ENCODE results near the gene LNP1.
A peak's percentile ranks its signal among the peaks of the same experiment; 100 is the strongest.
"Not testable (repeated sequence)": the region's sequence is repeated elsewhere in the genome, so short reads cannot be mapped to it uniquely, and the experiment has no call there.

The LNP1 gene

GRCh38 chr3:100437721-100438622 lies 36.6 kb downstream of the LNP1 start:
- DNase-seq = no peak

DNA sequence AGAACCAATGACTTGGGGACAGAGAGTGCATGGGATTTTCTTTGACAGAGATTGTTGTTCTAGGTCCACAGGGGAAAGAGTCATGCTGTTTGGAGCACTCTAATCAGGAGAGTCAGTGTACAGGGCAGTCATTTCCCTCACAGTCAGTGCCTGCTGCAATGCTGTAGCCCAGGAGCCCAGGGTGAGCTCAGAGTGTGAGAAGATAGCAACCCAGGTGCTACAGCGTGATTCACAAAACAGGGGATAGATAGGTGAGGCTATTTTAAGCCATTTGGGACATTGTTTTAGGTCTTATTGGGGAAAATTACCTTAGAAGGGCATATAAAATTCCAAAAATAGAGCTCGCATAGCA lies 37.3 kb downstream of the LNP1 start:
- DNase-seq = no peak

DNA sequence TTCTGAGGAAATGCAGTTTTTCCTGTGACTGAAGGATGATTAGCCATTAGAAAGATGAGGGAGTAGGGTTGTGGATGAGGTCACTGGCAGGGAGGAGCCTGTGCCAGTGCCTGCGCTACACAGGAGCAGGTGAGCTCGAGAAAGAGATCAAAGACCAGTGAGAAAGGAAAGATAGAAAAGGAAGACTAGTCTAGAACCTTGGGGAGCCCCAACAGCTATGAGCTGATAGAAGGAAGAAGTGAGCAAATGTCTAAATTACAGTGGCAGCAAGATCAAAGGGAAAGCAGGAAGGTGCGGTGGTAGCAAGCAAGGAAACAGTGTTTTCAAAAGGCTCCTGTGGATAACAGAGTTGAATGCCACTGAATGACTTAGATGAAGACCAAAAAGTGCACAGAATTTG lies 39.6 kb downstream of the LNP1 start:
- DNase-seq = no peak

DNA sequence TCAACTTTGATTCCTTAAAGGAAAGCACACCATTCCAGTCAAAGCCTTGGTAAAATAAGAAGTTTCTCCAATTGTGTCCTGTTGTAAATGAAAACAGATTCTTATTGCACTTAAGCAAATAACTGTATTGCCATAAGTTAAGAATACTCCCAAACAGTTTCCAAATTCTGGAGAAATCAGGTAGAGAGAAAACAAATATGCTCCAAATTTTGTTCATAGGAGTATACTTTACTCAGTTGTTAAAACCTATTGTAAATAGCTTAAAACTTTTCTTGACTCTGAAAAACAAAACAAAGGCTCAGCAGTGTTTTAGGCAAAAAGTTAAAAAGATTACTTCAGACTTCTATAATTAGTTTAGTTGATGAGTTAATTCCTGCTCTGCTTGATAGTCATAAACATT lies 42.4 kb downstream of the LNP1 start:
- DNase-seq = no peak

DNA sequence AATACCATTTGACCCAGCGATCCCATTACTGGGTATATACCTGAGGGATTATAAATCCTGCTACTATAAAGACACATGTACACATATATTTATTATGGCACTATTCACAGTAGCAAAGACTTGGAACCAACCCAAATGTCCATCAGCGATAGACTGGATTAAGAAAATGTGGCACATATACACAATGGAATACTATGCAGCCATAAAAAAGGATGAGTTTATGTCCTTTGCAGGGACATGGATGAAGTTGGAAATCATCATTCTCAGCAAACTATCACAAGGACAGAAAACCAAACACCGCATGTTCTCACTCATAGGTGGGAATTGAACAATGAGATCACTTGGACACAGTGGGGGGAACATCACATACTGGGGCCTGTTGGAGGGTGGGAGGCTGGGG lies 45.7 kb downstream of the LNP1 start:
- DNase-seq = not testable (repeated sequence)

DNA sequence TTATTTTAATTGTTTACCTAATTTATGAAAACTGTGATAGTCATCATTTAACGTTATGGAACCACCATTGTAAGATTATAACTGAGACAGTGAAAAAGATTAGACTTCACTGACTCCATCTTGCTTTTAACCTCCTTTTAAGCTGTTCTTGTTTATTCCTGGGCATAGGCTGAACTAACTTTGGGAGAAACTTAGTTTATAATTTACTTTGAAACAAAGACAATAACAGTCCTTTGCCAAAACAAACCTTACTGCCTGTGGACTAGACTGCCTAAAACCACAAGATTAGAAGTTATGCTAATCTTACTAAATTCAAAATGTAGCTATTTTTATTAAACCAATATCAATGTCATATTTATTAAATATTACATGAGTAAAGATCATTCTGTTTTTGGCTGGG lies 46.7 kb downstream of the LNP1 start:
- no peak for DNase-seq

GRCh38 chr3:100449214-100449613 lies 47.9 kb downstream of the LNP1 start:
- DNase-seq = no peak

- DNase-seq = no peak
Measured at GRCh38 chr3:100454677-100455076, 53.3 kb downstream of the LNP1 start.

DNA sequence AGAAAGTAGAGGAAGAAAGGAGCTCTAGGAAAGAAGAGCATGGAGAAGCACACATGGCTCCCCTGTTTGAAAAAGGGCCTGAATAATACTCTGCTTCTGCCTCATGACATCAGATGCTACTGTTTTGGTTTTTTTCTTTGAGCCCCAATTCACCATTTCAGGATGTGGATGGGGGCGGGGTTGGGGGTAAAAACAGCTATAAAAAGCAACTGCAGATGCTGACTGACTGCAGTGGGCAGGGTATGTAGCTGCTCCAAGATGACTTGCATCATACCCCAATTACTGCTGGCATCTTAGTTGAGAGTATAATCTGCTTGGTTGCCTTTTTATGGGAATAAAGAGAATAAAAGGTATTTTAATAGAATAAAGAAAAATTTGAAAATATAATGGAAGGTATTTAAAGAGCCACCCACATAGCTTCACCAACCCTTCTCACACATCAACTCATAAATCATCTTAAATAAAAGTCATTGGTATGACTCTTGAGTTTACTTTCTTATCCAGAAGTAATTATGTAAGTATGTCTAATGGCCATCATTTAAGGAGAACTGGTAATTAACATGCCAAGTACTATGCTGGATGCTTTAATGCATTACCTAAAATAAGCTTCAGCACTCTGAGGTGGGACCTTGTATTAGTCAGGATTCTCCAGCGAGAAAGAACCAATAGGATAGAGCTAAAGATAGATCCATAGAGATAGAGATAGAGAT lies 54.7 kb downstream of the LNP1 start:
- no peak for DNase-seq

DNA sequence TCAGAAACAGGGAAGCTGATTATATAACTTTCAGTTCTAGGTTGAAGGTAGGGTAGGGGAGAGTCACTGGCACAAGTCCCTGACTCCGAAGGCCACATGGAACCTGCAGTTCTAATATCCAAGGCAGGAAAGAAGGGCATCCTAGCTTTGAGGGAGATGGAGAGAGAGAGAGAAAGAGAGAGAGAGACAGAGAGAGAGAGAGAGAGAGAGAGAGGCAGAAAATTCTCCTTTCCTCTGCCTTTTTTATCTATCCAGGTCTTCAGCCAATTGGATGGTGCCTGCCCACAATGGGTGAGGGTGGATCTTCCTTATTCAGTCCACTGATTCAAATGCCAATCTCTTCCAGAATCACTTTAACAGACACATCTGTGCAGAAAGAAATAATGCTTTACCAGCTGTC lies 55.4 kb downstream of the LNP1 start:
- no peak for DNase-seq

GRCh38 chr3:100457811-100458210 lies 56.5 kb downstream of the LNP1 start:
- no peak for DNase-seq

DNA sequence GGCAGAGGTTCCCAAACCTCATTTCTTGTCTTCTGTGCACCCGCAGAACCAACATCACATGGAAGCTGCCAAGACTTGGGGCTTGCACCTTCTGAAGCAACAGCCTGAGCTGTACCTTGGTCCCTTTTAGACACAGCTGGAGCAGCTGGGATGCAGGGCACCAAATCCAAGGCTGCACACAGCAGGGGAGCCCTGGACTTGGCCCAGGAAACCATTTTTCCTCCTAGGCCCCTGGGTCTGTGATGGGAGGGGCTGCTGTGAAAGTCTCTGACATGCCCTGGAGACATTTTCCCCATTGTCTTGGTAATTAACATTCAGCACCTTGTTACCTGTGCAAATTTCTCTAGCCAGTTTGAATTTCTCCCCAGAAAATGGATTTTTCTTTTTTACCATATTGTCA lies 57.5 kb downstream of the LNP1 start:
- no peak for DNase-seq

GRCh38 chr3:100463002-100463401 lies 61.7 kb downstream of the LNP1 start:
- DNase-seq = peak; percentile 33

- DNase-seq = no peak
Measured at GRCh38 chr3:100463646-100464155, 62.4 kb downstream of the LNP1 start.

- no peak for DNase-seq
Measured at GRCh38 chr3:100465892-100466777, 64.8 kb downstream of the LNP1 start.

- DNase-seq = no peak
Measured at GRCh38 chr3:100467133-100467532, 65.8 kb downstream of the LNP1 start.

GRCh38 chr3:100468676-100469075 lies 67.3 kb downstream of the LNP1 start:
- DNase-seq = no peak

DNA sequence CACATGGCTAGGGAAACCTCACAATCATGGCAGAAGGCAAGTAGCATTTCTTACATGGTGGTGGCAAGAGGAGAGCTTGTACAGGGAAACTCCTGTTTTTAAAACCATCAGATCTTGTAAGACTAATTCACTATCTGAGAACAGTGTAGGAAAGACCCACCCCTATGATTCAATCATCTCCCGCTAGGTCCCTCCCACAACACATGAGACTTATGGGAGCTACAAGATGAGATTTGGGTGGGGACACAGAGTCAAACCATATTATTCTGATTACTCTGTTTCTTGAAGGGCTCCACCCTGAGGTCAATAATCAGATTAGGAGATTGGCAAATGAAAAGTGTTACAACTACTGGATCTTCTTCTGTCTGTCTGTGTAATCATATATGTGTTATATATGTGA lies 69.6 kb downstream of the LNP1 start:
- DNase-seq = no peak

DNA sequence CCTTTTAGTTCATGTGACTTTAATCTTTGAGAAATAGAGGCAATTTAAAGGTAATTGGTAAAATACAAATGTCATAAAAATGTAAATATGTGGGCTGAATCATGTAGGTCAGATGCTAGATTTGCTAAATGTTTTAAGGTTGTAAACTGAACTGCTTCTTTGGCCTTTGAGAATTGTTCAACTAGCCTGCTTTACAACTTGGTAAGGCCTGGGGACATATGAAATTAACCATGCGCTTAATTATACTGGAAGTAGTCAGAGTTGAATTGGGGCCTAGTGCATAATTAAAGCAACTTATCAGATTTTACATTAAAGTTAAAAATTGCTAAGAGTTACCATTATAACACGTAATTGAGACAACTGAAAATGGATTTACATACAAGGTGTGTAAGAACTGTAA lies 70.1 kb downstream of the LNP1 start:
- no peak for DNase-seq

GRCh38 chr3:100477851-100478360 lies 76.6 kb downstream of the LNP1 start:
- not testable (repeated sequence) for DNase-seq

- DNase-seq = not testable (repeated sequence)
Measured at GRCh38 chr3:100478521-100478920, 77.2 kb downstream of the LNP1 start.

GRCh38 chr3:100480081-100480480 lies 78.7 kb downstream of the LNP1 start:
- DNase-seq = no peak

- DNase-seq = no peak
Measured at GRCh38 chr3:100482176-100482575, 80.8 kb downstream of the LNP1 start.

All from NCI-H2081 treated with DMSO at 0.1 percent for 48 hours (cell line).